Epidermal melanocyte (primary cell): ENCODE measurements around the gene TTLL11.
"Not testable (repeated sequence)": the region's sequence is repeated elsewhere in the genome, so short reads cannot be mapped to it uniquely, and the experiment has no call there.

Experiments used
- DNase-seq: peaks from one replicate; pipeline ENCODE4 v3.0.0; 2011; ENCODE audit warnings: low spot score; ENCODE audit not compliant: insufficient read length

The TTLL11 gene

GRCh38 chr9:122005597-122005996 is 87.5 kb downstream of the TTLL11 start:
- no peak for DNase-seq

- DNase-seq = no peak
Observed at GRCh38 chr9:122004589-122004988, 88.5 kb downstream of the TTLL11 start.

GRCh38 chr9:122001491-122002201 is 91.5 kb downstream of the TTLL11 start:
- DNase-seq = no peak

GRCh38 chr9:122000526-122000925 is 92.6 kb downstream of the TTLL11 start:
- DNase-seq = not testable (repeated sequence)

GRCh38 chr9:121999556-121999955 is 93.6 kb downstream of the TTLL11 start:
- DNase-seq = no peak

GRCh38 chr9:121998513-121999049 is 94.5 kb downstream of the TTLL11 start:
- no peak for DNase-seq

- DNase-seq = no peak
Observed at GRCh38 chr9:121997791-121998190, 95.3 kb downstream of the TTLL11 start.

- no peak for DNase-seq
Observed at GRCh38 chr9:121996783-121997182, 96.3 kb downstream of the TTLL11 start.

GRCh38 chr9:121995997-121996396 is 97.1 kb downstream of the TTLL11 start:
- DNase-seq = no peak

- DNase-seq = peak; percentile 78
Observed at GRCh38 chr9:121992571-121993212, 100.4 kb downstream of the TTLL11 start.

GRCh38 chr9:121991307-121991661 is 101.8 kb downstream of the TTLL11 start:
- no peak for DNase-seq

GRCh38 chr9:121990600-121991306 is 102.4 kb downstream of the TTLL11 start:
- DNase-seq = no peak

GRCh38 chr9:121989010-121989409 is 104.1 kb downstream of the TTLL11 start:
- no peak for DNase-seq

- no peak for DNase-seq
Observed at GRCh38 chr9:121987314-121987713, 105.8 kb downstream of the TTLL11 start.

GRCh38 chr9:121985792-121986494 is 107.2 kb downstream of the TTLL11 start:
- DNase-seq = no peak

- DNase-seq = no peak
Observed at GRCh38 chr9:121984726-121985402, 108.2 kb downstream of the TTLL11 start.

GRCh38 chr9:121983736-121984135 is 109.4 kb downstream of the TTLL11 start:
- no peak for DNase-seq

GRCh38 chr9:121981118-121981883 is 111.8 kb downstream of the TTLL11 start:
- no peak for DNase-seq

GRCh38 chr9:121980665-121981064 is 112.4 kb downstream of the TTLL11 start:
- not testable (repeated sequence) for DNase-seq

GRCh38 chr9:121979736-121980135 is 113.4 kb downstream of the TTLL11 start:
- no peak for DNase-seq
